Activated CD4-positive, alpha-beta T cell treated with anti-CD3 and anti-CD28 coated beads, Interleukin-2, amount 10 ng/mL, durations not matched to agents 7 days and 5 days (primary cell): ENCODE data around the gene TLR1. TPM values are rescaled to one million over a fixed set of nuclear protein-coding genes. Genes with fewer than 3 reads are reported as not detected.

Source experiments
- total RNA-seq, 2 experiments: library from RNA; stranded (reverse); gene quantifications; one replicate each; pipeline ENCODE4 v1.2.3, GENCODE V29; 2021

TLR1 gene
- total RNA-seq, 2 experiments from 2014 or later, result 19.5 to 21.0 TPM

Other genes with a start within 250 kb of the TLR1 start
- 10 to 100 TPM; 30.2 to 33.5 TPM for gene KLF3, start 140.6 kb downstream of the TLR1 start, total RNA-seq
- gene TLR10, start 21.8 kb downstream of the TLR1 start, total RNA-seq, result under 1 TPM in 1 of 2 experiments, not detected in 1; 0.23 TPM
- gene TLR6, start 52.0 kb upstream of the TLR1 start, total RNA-seq, result 1 to 10 TPM; 3.2 to 3.5 TPM
- under 1 TPM; 0.31 to 0.45 TPM for gene FAM114A1, start 63.0 kb upstream of the TLR1 start, total RNA-seq
- 10 to 100 TPM; 19.5 to 19.6 TPM for gene TMEM156, start 227.6 kb upstream of the TLR1 start, total RNA-seq